HG03575 (cell line): Measurements from ENCODE around the gene RBM14.
"Not testable (repeated sequence)": the region's sequence is repeated elsewhere in the genome, so short reads cannot be mapped to it uniquely, and the experiment has no call there.

Experiments used
- ATAC-seq: cut with Tn5 transposase; IDR thresholded peaks from one replicate; pipeline ENCODE4 v1.9.1; 2021; ENCODE audit not compliant: unreplicated experiment, insufficient number of reproducible peaks, low FRiP score; ENCODE audit errors: extremely low read depth

RBM14 gene, protein sequence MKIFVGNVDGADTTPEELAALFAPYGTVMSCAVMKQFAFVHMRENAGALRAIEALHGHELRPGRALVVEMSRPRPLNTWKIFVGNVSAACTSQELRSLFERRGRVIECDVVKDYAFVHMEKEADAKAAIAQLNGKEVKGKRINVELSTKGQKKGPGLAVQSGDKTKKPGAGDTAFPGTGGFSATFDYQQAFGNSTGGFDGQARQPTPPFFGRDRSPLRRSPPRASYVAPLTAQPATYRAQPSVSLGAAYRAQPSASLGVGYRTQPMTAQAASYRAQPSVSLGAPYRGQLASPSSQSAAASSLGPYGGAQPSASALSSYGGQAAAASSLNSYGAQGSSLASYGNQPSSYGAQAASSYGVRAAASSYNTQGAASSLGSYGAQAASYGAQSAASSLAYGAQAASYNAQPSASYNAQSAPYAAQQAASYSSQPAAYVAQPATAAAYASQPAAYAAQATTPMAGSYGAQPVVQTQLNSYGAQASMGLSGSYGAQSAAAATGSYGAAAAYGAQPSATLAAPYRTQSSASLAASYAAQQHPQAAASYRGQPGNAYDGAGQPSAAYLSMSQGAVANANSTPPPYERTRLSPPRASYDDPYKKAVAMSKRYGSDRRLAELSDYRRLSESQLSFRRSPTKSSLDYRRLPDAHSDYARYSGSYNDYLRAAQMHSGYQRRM

GRCh38 chr11:66616379-66617154 is at the start of gene RBM14:
TSS of gene RBM14 (plus strand) at chr11:66616630. CDS start at chr11:66616721, 91 bp downstream.
- ATAC-seq, result peak; percentile 82

- ATAC-seq, result no peak
These were observed 48.7 kb upstream of the RBM14 start for GRCh38 chr11:66567787-66568123.

DNA sequence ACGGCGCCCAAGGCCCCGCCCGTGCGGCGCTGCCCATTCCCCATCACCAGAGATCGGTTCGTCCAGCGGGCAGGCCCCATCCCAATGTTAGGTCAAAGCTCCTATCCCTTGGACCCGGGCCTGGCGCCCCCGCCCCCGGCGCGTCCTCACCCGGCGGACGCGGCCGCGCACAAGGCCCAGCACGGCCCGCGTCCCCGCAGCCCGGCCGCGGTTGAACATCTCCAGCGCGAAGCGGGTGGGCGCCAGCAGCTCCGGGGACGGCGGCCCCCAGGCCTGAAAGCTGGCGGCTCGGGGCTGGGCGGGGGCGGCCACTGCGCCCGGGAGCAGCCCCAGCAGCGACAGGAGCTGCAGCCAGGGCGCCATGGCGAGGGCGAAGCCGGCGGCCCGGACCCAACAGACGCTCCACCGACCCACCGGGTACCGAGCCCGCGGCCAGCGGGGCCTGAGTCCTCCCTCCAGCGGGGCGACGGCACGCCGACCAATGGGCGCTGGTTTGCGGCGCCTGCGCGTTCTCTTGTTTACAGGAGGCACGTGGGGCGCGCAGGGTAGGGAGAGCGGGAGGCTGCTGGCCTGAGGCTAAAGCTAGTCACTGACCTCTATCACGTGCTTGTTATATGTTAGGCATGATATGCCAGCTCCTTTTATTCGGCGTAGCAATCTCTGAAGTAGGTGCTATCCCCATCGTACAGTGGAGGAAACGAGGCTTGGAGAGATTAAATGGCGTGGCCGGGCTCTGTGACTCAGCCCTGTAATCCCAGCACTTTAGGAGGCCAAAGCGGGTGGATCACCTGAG is 48.1 kb upstream of the RBM14 start, which contains the start of gene CTSF:
Gene CTSF, minus strand, starts transcription at position 483 of the 793 bp plus-strand sequence. Its CDS starts 120 bp downstream, at position 363.
- ATAC-seq, result no peak

GRCh38 chr11:66569076-66569475 is 47.4 kb upstream of the RBM14 start:
- no peak for ATAC-seq

- ATAC-seq, result no peak
These were observed 46.2 kb upstream of the RBM14 start for GRCh38 chr11:66570079-66570849.

GRCh38 chr11:66570850-66571180 is 45.6 kb upstream of the RBM14 start:
- no peak for ATAC-seq

DNA sequence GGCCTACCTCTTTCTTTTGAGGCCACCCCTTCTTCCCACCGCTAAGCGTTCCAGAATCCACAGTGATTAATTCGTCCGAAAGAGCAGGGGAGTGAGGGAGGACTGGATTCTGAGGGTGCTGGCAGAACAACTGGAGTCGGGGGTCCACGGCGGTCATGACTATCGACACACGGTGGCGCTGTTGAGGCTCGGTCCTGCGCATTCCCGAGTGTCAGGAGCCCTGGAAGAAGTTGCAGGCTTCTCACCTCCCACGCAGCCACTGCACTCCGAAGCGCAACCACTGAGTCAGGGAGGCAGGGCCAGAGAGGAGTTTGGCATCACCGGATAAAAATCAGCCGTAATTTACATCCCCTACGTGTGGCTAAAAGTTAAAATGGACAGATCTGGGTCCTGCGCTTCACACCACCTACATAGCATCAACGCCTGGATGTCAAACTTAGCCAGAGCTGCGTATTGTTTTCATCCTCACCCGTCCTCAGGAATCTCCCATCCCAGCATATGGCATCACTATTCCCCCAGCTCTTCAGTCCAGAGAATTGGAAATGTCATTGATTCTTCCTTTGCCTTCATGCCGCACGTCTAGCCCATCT is 37.3 kb upstream of the RBM14 start:
- no peak for ATAC-seq

DNA sequence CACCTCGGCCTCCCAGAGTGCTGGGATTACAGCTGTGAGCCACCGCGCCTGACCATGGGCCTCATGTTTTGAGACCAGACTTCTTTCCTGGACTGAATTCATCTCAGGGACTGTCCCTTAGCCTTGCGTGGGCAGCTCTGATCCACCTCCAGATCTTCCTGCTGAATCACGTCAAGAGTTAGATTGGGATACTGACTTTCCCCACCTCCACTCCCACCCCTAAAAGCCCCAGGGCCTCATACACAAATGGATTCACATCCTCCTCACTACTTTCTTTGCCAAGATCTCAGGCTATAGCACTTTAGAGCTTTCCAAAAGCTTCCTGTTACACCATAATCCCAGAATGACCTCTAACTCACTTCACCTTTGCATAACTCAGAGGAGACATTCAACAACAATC is 35.6 kb upstream of the RBM14 start:
- no peak for ATAC-seq

GRCh38 chr11:66581261-66581660 is 35.2 kb upstream of the RBM14 start:
- ATAC-seq, result no peak

DNA sequence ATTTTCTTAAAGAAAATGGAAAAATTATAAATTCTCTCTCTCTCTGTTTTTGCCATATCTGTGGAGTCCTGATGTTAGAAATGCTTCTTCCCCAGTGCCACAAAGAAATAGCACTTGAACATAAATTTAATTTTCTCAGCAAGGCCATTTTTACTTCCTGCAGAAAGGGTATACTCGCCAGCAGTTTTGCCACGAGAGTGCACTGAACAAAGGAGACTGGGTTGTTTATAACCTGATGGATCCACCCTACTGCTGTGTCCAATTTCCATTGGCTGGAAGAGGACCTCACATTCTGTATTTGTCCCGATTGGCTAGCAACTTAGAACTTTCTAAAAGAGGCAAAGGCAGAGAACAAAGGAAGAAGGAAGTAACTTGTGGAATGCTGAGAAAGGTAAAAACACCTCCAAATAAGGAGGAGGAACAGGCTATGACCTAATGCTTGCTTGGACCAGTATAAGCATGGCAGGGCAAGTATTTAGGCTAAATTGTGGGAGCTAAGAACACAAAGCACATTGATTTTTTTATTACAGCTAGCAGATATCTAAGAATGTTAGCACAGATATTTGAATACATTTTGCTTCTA is 33.8 kb upstream of the RBM14 start:
- not testable (repeated sequence) for ATAC-seq

DNA sequence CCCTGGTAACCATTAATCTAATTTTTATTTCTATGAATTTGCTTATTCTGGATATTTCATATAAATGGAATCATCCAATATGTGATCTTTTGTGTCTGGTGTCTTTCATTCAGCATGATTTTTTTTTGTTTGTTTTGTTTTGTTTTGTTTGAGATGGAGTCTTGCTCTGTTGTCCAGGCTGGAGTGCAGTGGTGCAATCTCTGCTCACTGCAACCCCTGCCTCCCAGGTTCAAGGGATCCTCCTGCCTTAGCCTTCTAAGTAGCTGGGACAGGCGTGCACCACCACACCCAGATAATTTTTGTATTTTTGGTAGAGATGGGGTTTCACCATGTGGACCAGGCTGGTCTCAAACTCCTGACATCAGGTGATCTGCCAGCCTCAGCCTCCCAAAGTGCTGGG is 31.0 kb upstream of the RBM14 start:
- not testable (repeated sequence) for ATAC-seq

GRCh38 chr11:66586136-66586535 is 30.3 kb upstream of the RBM14 start:
- no peak for ATAC-seq

- not testable (repeated sequence) for ATAC-seq
These were observed 27.1 kb upstream of the RBM14 start for GRCh38 chr11:66589315-66589714.

DNA sequence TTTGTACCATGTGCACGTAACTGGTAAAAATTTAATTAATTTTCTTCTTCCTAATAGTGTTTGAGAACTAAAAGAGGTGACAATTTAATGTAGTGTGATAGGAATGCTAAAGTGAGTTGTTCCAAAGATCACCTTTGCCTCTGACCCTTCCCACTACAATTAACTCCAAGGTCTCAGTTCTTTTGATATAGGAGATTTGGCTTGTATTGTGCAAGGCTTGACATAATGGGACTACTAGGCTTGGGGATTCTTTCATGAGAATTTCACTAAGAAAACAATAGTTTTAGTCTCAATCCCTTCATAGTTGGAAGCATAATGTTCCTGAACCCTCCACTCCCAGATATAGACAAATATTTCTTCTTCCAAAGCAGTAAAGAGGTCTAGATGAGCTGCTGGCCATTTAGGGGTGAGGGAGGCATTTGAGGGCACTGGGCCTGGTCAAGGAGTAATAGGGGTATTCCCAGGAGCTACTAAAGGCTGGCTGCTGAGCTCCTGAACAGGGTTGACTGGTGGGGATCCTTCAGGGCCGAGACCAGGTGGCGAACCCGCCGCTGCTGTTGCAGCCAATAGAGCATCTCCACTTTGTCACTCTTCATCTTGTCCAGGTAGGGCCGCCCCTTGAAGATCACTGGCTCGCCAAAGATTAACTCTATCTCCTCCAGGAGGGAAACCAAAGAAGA is 26.3 kb upstream of the RBM14 start:
- no peak for ATAC-seq

- no peak for ATAC-seq
These were observed 25.3 kb upstream of the RBM14 start for GRCh38 chr11:66591175-66591574.

- ATAC-seq, result no peak
These were observed 23.8 kb upstream of the RBM14 start, which contains the start of the genes CCDC87 and CCS for GRCh38 chr11:66592457-66593302. TSS of gene CCDC87 (minus strand) at chr11:66593063. CDS start at chr11:66593015, 48 bp downstream. TSS of gene CCS (plus strand) at chr11:66593185. CDS start at chr11:66593262, 77 bp downstream.
